Upper lobe of left lung (tissue), 6 donors: ENCODE data around the gene PTPRN2. TPM values are rescaled to one million over a fixed set of nuclear protein-coding genes. Genes with fewer than 3 reads are reported as not detected.

Source experiments
- ATAC-seq, 2 donors: fragments of 200-7000 bp; cut with Tn5 transposase; one replicate each; pipeline ENCODE4 v1.9.1; 2022; ENCODE audit warnings: mild to moderate bottlenecking in 2 of 2, moderate library complexity in 2 of 2; ENCODE audit not compliant: low FRiP score in 2 of 2
- DNase-seq, 2 donors: peaks; one replicate each; pipeline ENCODE4 v3.0.0-alpha.2; 2019 to 2020
- H3K27ac ChIP-seq, 4 donors: fragments of 200-600 bp; sonication (generic); one replicate each; pipeline ENCODE4 v1.5.1; 2016 to 2019
- H3K27me3 ChIP-seq, 4 donors: fragments of 200-600 bp; sonication (generic); one replicate each; pipeline ENCODE4 v1.5.1; 2017 to 2019
- H3K36me3 ChIP-seq, 4 donors: fragments of 200-600 bp; sonication (generic); one replicate each; pipeline ENCODE4 v1.5.1; 2016 to 2019
- H3K4me1 ChIP-seq, 4 donors: fragments of 200-600 bp; sonication (generic); one replicate each; pipeline ENCODE4 v1.5.1; 2018 to 2019
- H3K4me3 ChIP-seq, 4 donors: fragments of 200-600 bp; sonication (generic); one replicate each; pipeline ENCODE4 v1.5.1; 2017 to 2019; ENCODE audit warnings: mild to moderate bottlenecking in 2 of 4, moderate library complexity in 1 of 4
- H3K9me3 ChIP-seq, 4 donors: fragments of 200-600 bp; sonication (generic); one replicate each; pipeline ENCODE4 v1.5.1; 2018 to 2019
- CTCF ChIP-seq, 6 experiments: fragments of 450-650 bp in 4 of 6; fragments of 200-600 bp in 2 of 6; sonication (generic) in 2 of 6; IDR thresholded peaks; one replicate each; pipeline ENCODE4 v1.5.1; 2016 to 2019; ENCODE audit warnings: antibody characterized with exemption in 6 of 6
- EP300 ChIP-seq, 4 donors: sonication (generic); formaldehyde crosslinking; IDR thresholded peaks; one replicate each; pipeline ENCODE4 v1.5.1; 2017; ENCODE audit warnings: antibody characterized with exemption in 4 of 4, control low read depth in 2 of 4
- POLR2A ChIP-seq, 4 donors: fragments of 450-650 bp; IDR thresholded peaks; one replicate each; pipeline ENCODE4 v1.5.1; 2016 to 2017; ENCODE audit warnings: antibody characterized with exemption in 4 of 4, mild to moderate bottlenecking in 2 of 4
- POLR2AphosphoS5 ChIP-seq, 2 donors: sonication (generic); formaldehyde crosslinking; IDR thresholded peaks; one replicate each; pipeline ENCODE4 v1.5.1; 2017; ENCODE audit warnings: antibody characterized with exemption in 2 of 2
- WGBS, 2 donors: methylation state at CpG; one replicate each; pipeline ENCODE4 v1.1.5; 2017 to 2018; 5-methylcytosine and 5-hydroxymethylcytosine counted together
- total RNA-seq, 6 donors: library from RNA; depleted of rRNA in 4 of 6; stranded (reverse); fragments of >200 nt in 4 of 6; gene quantifications; one replicate each; pipeline versions ENCODE4 v1.1.0 to v1.2.1, GENCODE V29; 2016 to 2021
- donor health status: DM: no; HTN: no; CAD: no; lungs with moderate emphysema.
- donor health status: DM: no; HTN: yes; CAD: no; lungs with severe emphysema.

The PTPRN2 gene
- total RNA-seq, 6 donors from 2014 or later: 3.3 to 7.9 (median 5.2) TPM

- no peaks in the 10 kb centered on the region for H3K36me3 ChIP-seq
- ATAC-seq (no peak), DNase-seq (no peak)
- peaks cover 0 to 3% (median 0%) of the 10 kb centered on the region in 4 donors for H3K9me3 ChIP-seq
- TF ChIP-seq CTCF (IDR thresholded peaks at IDR 0.05): no peak
- TF ChIP-seq POLR2A (IDR thresholded peaks at IDR 0.05): no peak
- TF ChIP-seq EP300 (IDR thresholded peaks at IDR 0.05): no peak
- TF ChIP-seq POLR2AphosphoS5 (IDR thresholded peaks at IDR 0.05): no peak
- no peaks in the 10 kb centered on the region for H3K27me3 ChIP-seq
- H3K4me1 ChIP-seq: peaks cover 0 to 17% (median 5%) of the 10 kb centered on the region in 4 donors
- H3K27ac ChIP-seq: no peak overlapping the region
- H3K4me3 ChIP-seq: no peak overlapping the region
- WGBS, 2 donors: 81 to 84% methylated on average over 6 of the region's 6 CpGs
Measured at GRCh38 chr7:158397885-158398284, 189.7 kb downstream of the PTPRN2 start.

- no peaks in the 10 kb centered on the region for H3K27me3 ChIP-seq
- peak overlapping the region in 3 of 4 donors; percentile 18 to 63 (median 27) for H3K27ac ChIP-seq
- DNase-seq: no peak
- H3K4me1 ChIP-seq: peaks cover 0 to 17% (median 5%) of the 10 kb centered on the region in 4 donors
- H3K9me3 ChIP-seq: peaks cover 0 to 3% (median 0%) of the 10 kb centered on the region in 4 donors
- H3K4me3 ChIP-seq: no peak overlapping the region
- TF ChIP-seq CTCF (IDR thresholded peaks at IDR 0.05) (no peak), POLR2AphosphoS5 (IDR thresholded peaks at IDR 0.05) (no peak), POLR2A (IDR thresholded peaks at IDR 0.05) (no peak)
- peak; percentile 12 to 42 for ATAC-seq
- WGBS, 2 donors: 60 to 62% methylated on average over 5 to 10 of the region's 10 CpGs
- H3K36me3 ChIP-seq: no peaks in the 10 kb centered on the region
Measured at GRCh38 chr7:158396982-158397862, 190.4 kb downstream of the PTPRN2 start.

- no peaks in the 10 kb centered on the region for H3K36me3 ChIP-seq
- no peak for DNase-seq
- H3K4me1 ChIP-seq: peaks cover 0 to 17% (median 5%) of the 10 kb centered on the region in 4 donors
- H3K9me3 ChIP-seq: peaks cover 0 to 3% (median 0%) of the 10 kb centered on the region in 4 donors
- H3K27ac ChIP-seq: peak overlapping the region in 3 of 4 donors; percentile 5 to 19 (median 10)
- H3K4me3 ChIP-seq: no peak overlapping the region
- WGBS, 2 donors: 52 to 65% methylated on average over 17 of the region's 17 CpGs
- TF ChIP-seq POLR2AphosphoS5 (IDR thresholded peaks at IDR 0.05) (no peak), POLR2A (IDR thresholded peaks at IDR 0.05) (no peak), CTCF (IDR thresholded peaks at IDR 0.05) (no peak), EP300 (IDR thresholded peaks at IDR 0.05) (no peak)
- no peak for ATAC-seq
- H3K27me3 ChIP-seq: no peaks in the 10 kb centered on the region
Measured at GRCh38 chr7:158396301-158396905, 191.2 kb downstream of the PTPRN2 start.

GRCh38 chr7:158395780-158396278, 191.8 kb downstream of the PTPRN2 start:
- Histone ChIP-seq H3K9me3 (peaks cover 0 to 3% (median 0%) of the 10 kb centered on the region in 4 donors), H3K4me3 (no peak overlapping the region), H3K4me1 (peaks cover 0 to 17% (median 5%) of the 10 kb centered on the region in 4 donors), H3K27me3 (no peaks in the 10 kb centered on the region), H3K27ac (no peak overlapping the region), H3K36me3 (no peaks in the 10 kb centered on the region)
- peak in 1 of 2 donors; percentile 67 for DNase-seq
- TF ChIP-seq POLR2AphosphoS5 (IDR thresholded peaks at IDR 0.05) (no peak), CTCF (IDR thresholded peaks at IDR 0.05) (peak in 1 of 6 experiments; percentile 6), POLR2A (IDR thresholded peaks at IDR 0.05) (no peak), EP300 (IDR thresholded peaks at IDR 0.05) (no peak)
- no peak for ATAC-seq
- WGBS, 2 donors: 46 to 75% methylated on average over 16 to 26 of the region's 28 CpGs
